22Rv1 (cell line): ENCODE data around the gene CSF1R.

Source experiments
- H3K27ac ChIP-seq: fragments of 450-650 bp; 2 replicates; pipeline ENCODE4 v1.5.1; 2017
- CTCF ChIP-seq: fragments of 450-650 bp; IDR thresholded peaks from 2 replicates; pipeline ENCODE4 v1.5.1; 2017; ENCODE audit warnings: mild to moderate bottlenecking
- ZFX ChIP-seq: fragments of 450-650 bp; IDR thresholded peaks from 2 replicates; pipeline ENCODE4 v1.6.1; 2017; ENCODE audit warnings: antibody characterized with exemption, borderline replicate concordance

Gene CSF1R

DNA sequence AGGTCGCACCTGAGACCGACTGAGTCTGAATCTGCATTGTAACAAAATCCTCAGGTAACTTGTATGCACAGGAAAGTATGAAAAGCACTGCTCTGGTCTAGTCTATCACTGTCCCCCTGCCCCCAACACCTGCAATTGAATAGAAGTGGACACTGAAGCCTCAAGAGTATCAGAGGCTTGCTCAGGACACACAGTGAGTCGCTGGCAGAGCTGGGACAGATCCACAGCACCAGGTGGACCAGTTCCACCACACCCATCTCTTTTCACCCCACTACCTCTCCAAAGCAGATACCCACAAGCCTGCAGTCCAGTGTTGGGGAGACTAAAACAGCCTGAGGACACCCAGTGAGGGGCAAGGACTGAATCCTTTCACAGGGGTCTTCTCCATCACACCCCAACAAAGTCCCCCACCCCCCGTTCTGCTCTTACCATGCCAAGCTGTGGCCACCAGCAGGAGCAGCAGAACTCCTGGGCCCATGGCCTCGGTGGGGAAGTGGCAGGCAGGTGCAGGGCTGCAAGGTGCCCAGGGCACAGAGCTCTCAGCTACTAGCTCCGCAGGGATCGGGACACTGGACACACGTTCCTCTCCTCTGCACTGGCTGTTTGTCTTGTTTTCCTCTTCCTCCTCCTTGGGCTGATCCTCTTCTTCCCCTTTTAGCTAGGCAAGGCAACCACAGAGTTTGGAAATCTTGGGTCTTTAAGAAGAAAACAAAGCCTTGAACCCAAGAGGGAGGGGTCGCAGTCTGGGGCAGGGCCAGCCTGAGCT lies at the start of gene CSF1R:
CSF1R (minus strand) TSS at position 605 of the 766 bp plus-strand sequence; CDS start at position 478, 127 bp downstream.
- H3K27ac ChIP-seq = no peak within 1 kb of the TSS
- TF ChIP-seq ZFX (no peak), CTCF (no peak)

- no peak overlapping the region for H3K27ac ChIP-seq
- TF ChIP-seq ZFX = no peak
These were observed 49.4 kb upstream of the CSF1R start for GRCh38 chr5:150135557-150136304.

DNA sequence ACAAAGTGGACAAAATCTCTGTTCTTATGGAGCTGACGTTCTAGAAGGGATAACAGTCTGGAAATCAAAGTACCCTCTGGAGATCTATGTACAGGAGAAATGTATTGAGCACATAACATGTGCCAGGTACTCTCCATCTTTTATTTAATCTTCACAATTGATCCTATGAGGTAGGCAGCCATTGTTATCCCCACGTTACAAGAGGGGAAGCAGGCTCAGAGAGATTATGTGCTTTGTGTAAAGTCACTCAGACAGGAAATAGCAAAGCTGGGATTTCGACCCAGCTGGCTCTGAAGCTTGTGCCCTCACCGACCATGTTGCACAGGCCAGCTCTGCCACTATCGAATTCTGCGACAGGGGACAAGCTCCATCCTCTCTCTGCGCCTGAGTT lies 47.8 kb upstream of the CSF1R start:
- H3K27ac ChIP-seq = no peak overlapping the region
- TF ChIP-seq ZFX = no peak
- TF ChIP-seq CTCF = no peak

DNA sequence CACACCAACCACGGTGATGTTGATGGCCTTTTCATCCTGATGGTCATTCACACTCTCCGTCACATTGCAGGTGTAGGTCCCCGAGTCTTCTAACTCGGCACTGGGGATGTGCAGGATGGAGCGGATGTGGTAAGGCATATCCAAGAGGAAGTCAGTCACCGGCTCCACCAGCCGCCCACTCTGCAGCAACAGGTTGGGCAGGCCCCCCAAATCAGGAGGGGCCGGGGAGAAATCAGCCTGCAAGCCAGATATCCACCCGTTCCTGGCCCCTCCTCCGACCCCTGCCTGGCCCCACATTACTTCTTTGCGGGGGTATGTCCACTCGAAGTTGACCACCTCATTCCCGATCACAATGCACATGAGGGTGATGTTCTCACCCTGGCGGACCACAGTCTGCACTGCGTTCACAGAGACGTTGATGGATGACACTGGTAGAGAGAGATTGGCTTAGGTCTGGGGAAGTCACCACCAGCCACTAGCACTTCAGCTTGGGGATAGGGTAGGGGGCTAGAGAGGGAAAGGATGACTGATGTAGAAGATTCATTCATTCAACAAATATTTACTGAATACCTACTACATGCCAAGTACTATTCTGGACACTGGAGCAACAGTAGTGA lies 47.3 kb upstream of the CSF1R start:
- H3K27ac ChIP-seq = no peak overlapping the region
- no peak for TF ChIP-seq ZFX
- TF ChIP-seq CTCF = no peak

DNA sequence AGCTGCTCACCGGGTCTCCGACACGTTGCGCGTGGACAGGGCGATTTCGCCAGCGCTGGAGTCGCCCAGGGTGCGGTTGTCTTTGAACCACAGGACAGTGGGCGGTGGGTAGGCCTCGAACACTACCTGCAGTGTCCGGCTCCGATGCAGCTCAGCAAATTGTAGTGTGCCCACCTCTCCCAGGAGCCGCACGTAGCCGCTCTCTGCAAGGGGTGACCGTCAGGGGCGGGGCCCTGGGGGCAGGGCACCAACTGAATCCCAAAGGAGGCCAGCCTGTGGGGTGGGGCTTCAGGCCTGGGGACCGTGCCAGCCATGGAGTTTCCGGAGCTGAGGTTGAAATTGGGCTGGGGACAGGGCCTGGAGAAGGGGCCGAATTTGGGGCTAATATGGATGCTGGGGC lies 46.4 kb upstream of the CSF1R start:
- TF ChIP-seq ZFX = no peak
- H3K27ac ChIP-seq = no peak overlapping the region

DNA sequence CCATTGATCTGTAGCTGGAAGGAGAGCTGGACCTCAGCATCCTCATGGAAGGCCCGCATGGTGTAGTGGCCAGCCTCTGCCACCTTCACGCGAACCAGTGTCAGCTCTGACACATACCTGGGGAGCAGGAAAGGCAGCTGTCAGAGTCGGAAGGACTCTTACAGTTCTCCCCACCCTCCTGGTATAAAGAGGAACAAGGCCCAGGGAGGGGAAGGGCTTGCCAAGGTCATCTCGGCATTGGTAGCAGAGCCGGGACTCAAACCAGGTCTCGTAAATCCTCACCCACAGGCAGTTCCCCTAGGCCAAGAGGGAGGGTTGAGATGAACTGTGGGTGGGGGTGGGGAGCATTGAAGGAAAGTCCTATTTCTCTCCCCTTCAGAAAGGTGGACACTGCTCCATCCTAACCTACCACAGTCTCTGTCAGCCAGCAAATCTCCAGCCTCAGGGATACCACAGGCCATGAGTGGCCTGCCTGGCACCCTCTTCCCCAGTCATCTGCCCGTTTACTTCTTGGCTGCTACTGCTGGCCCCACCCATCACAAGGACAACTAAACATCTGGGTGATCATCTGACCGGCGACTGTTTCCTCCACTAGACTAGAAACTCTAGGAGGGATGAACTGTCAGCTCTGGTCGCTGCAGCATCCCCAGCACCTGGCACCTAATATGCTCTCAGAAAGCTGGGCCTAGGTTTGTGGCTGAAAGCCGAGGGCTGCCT lies 45.8 kb upstream of the CSF1R start:
- TF ChIP-seq ZFX (no peak), CTCF (no peak)

GRCh38 chr5:150131461-150131860 lies 45.1 kb upstream of the CSF1R start:
- no peak overlapping the region for H3K27ac ChIP-seq
- TF ChIP-seq ZFX (no peak), CTCF (no peak)

More for the DNA sequence above, 45.8 kb upstream of the CSF1R start:
- H3K27ac ChIP-seq = no peak overlapping the region

GRCh38 chr5:150130493-150130922 lies 44.2 kb upstream of the CSF1R start:
- H3K27ac ChIP-seq = no peak overlapping the region

More at GRCh38 chr5:150130493-150130922, 44.2 kb upstream of the CSF1R start:
- TF ChIP-seq CTCF (no peak), ZFX (no peak)
